ENCODE data around the gene GFOD2.
A peak's percentile ranks its signal among the peaks of the same experiment; 100 is the strongest.
"Not testable (repeated sequence)": the region's sequence is repeated elsewhere in the genome, so short reads cannot be mapped to it uniquely, and the experiment has no call there.

Gene GFOD2

DNA sequence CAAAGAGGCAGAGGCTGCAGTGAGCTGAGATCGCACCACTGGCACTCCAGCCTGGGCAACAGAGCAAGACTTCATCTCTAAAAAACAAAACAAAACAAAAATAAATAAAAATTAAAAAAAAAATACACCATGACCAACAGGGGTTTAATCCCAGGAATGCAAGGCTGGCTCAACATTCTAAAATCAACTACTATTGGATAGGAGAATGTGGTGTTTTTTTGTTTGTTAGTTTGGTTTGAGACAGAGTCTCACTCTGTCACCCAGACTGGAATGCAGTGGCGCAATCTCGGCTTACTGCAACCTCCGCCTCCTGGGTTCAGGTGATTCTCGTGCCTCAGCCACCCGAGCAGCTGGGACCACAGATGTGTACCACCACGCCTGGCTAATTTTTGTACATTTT, 19.9 kb downstream of the GFOD2 start:
- DNase-seq, result no peak

DNA sequence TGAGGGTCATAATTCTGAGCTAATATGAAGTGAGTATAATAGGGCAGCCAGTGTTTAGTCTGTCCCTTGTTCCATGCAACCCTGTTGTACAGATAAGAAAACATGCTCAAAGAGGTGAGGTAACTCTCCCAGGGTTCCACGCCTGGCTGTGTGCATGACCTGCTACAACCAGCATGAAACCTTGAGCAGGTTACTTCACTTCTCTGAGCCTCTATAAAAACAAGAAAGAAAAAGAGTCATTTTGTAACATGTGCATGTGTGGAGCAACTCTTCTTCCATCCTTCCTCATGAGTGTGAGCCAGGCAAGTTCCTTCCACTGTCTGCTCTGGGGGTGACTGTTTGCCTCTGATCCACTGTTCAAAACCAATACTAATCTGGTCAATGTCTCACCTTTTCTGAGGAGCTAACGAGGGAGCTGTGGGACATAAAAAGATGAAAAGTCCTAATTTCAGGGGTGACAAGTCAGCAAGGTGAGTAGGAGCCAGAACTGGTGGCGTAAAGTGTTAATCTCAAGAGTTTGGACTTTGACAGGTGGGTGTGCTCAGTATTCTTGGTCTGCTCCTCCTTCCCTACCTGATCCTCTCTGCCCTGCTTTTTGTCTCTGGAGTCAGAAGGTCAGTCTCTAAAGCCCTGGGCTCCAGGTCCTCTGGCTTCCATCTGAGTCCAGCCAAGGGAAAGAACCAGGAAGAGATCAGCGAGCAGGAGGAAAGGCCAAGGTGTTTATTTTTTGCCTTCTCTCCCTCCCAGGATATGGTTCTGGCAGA, 21.5 kb downstream of the GFOD2 start:
- DNase-seq, result no peak

DNA sequence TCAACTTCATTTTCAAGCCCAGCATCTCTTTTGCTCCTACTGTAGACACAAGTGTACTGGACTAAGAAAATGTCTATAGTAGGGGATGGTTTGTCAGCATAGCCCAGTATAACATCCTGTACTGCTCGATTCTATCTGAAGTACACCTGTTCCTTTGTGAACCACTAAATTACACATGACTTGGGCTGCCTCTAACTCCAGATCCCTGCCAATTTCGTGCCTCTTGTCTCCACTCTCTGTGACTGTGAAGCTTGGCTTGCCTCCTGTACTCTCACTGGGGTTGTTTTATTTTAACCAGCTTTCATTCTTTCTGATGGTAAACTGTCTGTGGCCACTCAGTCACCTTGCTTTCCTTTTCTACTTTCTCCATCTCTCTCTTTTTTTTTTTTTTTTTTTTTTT, 24.5 kb downstream of the GFOD2 start:
- DNase-seq, result no peak

DNA sequence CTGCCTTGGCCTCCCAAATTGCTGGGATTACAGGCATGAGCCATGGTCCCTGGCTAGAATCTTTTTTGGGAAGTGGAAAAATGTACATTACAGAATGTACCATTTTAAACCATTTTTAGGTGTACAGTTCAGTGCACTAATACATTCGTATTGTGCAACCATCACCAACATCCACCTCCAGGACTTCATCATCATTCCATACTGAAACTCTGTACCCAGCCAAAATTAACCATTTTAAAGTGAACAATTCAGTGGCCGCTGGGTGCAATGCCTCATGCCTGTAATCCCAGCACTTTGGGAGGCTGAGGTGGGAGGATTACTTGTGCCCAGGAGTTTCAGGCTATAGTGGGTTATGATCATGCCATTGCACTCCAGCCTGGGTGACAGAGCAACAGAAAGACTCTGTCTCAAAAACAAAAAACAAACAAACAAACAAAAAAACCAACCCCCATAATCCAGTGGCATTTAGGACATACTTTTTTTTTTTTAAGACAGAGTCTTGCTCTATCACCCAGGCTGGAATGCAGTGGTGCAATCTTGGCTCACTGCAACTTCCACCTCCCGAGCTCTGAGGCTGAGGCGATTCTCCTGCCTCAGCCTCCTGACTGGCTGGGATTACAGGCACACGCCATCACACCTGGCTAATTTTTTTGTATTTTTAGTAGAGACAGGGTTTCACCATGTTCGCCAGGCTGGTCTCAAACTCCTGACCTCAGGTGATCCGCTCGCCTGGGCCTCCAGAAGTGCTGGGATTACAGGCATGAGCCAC, 25.4 kb downstream of the GFOD2 start:
- DNase-seq, result not testable (repeated sequence)

DNA sequence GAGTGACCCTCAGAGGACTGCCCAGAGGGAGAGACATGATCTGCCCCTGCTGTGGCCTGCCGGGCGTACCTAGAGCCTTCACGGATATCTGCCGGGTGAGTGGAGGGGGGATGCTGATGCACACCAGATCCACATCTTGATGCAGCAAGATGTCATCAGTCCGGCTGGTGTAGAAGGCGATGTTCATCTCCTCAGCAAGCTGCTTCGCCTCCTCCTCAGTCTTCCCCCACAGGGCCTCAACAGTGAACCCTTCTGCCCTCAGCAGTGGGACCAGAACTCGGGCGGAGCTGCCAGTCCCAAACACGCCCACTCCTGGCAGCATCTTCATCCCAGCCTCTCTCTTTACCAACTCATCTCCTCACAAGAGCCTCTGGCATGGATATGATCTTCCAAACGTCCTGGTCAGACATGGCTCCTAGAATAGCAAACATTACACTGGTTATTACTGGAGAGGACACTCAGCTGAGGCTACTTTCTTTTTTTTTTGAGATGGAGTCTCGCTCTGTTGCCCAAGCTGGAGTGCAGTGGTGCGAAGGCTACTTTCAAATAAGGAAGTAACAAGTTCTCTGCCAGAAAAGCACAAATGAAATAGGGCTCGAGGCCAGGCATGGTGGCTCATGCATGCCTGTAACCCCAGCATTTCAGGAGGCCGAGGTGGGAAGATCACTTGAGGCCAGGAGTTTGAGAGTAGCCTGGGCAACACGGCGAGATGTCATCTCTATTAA, 33.6 kb downstream of the GFOD2 start:
- no peak for DNase-seq

DNA sequence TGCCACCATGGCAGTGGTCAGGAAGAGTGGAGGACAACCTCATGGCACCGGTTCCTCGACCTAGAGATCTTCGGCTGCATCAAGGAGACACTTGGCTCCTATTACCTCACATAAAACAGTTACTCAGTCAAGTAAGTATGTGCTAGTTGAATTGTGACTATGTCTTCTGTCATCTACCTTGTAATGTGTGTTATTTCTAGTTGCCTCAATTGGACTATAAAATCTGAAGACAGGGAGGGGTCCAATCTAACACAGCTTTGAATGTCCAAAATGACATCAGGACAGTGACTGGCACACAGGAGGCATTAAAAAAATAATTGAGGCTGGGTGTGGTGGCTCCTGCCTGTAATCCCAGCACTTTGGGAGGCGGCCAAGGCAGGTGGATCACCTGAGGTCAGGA, 35.3 kb downstream of the GFOD2 start:
- no peak for DNase-seq

DNA sequence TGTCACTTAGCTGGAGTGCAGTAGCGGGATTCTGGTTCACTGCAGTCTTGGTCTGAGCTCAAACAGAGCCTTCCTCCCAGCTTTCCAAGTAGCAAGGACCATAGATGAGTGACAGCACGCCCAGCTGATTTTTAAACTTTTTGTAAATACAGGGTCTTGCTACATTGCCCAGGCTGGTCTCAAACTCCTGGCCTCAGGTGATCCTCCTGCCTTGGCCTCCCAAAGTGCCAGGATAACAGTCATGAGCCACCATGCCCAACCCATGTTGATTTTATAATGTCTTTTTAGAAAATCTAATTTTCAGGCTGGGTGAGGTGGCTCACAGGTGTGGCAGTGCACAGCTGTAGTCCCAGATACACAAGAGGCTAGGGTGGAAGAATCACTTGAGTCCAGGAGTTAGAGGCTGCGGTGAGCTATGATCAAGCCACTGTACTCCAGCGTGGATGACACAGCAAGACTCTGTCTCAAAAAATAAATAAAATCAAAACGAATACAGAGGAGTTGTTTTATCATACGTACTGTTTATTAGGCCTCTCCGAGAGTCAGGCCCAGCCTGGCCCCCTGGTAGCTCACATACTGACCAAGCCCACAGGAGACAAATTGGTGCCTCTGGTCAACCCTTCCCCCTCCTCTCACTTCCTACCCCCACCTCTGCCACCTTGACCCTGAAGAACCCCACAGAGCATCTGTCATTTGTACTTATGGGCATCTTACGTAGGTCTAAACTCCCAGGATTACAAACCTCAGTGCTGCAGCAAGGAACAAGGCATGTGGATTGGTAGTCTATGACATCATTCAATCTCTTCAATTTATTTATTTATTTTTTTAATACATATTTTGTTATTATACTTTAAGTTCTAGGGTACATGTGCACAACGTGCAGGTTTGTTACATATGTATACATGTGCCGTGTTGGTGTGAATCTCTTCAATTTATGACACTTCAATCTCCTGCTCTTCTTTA, 38.9 kb downstream of the GFOD2 start:
- DNase-seq, result no peak

DNA sequence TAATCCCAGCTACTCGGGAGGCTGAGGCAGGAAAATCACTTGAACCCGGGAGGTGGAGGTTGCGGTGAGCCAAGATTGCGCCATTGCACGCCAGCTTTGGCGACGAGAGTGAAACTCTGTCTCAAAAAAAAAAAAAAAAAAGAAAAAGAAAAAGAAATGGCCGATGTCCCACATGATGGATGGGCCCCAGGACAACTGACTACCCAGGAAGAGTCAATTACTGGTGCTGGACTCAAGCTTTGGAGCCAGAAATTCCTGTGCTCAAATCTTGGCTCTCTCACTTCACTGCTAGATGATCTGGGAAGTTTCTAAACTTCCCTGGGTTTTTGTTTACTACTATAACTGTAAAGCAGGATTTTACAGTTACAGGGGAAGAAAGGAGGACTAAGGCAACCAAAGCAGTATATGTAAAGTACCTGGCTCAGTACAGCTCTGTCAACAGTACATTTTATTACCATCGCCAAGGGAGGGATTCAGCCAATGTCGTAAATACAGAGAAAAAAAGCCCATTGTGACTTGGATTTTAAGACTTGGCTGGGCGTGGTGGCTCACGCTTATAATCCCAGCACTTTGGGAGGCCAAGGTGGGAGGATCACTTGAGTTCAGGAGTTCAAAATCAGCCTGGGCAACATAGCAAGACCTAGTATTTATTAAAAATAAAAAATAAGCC, 40.6 kb downstream of the GFOD2 start:
- no peak for DNase-seq

DNA sequence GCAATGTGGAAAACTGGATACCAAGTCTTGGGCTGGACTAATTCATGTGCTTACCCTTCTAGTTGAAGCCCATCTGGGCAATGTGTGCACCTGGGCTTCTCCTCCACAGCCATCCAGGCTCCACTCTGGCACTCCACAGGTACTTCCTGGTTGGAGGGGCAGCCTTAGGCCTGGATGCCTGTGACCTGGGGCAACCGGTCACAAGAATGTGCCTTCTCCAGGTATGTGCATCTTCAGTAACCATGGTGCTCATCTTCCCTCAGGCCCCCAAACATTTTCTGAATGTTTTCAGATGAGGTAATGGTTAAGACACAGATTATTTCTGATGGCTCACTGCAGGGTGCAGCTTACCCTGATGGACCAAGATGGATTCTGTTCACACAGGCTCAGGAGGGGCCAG, 41.4 kb downstream of the GFOD2 start:
- no peak for DNase-seq

DNA sequence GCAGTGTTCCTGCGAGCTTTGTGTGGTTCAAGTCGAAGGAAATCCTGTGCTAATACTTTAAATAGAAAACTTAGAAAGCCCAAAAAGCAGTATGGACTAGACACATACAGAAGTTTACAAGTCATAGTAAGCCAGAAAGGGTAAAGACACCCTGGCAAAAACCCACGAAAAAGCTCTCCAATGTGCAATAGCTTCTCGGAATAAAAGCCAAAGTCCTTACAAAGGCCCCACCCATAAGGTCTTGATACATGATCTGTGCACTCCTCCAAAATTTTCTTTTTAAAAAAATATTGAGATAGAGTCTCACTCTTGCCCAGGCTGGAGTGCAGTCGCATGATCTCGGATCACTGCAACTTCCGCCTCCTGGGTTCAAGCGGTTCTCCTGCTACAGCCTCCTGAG, 42.2 kb downstream of the GFOD2 start:
- DNase-seq, result no peak

DNA sequence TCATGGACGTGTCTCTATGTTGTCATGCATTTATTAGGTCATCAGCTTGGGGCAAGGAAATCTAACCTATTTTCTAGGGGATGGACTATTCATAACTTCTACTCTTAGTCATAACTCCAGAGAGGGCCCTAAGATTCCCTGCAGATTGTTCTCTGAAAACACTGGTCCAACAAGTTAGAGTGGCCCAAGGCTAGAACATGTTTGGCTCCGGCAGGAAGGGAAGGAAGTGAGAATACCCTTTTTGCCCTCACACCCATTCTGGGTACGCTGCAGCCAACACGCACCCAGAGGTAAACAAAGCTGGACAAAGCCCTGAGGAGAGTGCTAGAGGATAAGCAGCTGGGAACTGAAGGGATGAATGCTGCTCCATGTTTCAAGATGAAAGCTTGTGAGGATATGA, 42.6 kb downstream of the GFOD2 start:
- no peak for DNase-seq

DNA sequence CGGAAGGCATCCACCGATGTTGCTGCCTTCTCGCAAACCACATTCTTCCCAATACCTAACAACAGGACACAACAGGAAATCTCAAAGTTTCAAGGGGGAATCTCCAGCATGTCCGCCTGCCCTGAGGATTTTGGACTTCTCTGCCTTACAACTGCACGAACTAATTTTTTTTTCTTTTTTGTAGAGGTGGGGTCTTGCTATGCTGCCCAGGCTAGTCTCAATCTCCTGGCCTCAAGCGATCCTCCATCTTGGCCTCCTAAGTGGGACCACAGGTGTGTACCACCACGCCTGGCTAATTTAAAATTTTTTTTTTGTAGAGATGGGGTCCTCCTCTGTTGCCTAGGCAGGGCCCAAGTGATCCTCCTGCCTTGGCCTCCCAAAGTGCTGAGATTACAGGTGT, 43.1 kb downstream of the GFOD2 start:
- DNase-seq, result no peak

DNA sequence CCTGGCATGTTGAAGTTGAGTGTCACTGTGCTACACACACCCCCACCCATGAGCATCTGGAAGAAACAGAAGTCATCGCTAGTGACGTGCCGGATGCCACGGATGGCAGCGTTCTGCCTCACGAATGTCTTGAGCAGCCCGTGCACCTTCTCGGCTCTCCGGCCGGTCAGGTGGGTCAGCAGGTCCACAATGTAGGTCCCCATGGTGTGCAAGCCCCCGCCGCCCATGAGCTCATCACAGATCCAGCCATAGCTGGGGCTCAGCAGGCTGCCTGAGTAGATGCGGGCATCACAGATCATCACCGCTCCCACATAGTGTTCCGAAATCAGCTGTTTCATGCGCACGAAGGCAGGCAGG, 43.6 kb downstream of the GFOD2 start:
- no peak for DNase-seq

DNA sequence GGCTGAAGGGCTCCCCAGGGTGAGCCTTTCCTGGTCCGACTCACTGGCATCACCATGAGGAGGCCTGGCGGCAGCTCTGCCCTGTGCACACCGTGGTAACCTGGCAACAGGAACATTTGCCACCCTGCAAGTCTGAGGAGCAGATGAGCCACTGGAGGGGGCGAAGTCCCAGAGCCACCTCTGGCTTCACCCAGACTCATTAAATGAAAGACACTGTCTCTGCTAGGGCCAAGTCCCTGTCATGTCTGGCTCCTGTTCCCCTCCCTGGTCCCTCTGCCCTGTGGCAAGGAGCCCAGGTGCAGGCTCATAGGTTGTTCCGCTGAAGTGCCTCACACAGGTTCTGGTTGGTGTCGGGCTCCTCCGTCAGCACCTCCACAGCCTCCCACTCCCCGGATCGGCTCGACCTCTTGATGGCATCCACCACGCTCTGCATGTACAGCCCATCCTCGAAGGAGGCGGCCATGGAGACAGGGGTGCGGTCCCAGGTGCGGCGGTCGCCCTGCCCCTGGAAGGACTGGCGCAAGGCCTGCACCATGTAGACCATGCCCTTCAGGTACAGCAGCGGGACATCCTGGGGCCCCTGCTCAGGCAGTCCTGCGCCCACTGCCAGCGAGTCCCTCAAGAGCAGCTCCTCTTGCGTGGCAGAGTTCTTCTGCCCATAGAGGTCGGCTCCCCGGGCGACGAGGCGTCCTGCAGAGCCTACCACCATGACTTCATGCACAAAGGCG, 44.1 kb downstream of the GFOD2 start:
- DNase-seq, result no peak

DNA sequence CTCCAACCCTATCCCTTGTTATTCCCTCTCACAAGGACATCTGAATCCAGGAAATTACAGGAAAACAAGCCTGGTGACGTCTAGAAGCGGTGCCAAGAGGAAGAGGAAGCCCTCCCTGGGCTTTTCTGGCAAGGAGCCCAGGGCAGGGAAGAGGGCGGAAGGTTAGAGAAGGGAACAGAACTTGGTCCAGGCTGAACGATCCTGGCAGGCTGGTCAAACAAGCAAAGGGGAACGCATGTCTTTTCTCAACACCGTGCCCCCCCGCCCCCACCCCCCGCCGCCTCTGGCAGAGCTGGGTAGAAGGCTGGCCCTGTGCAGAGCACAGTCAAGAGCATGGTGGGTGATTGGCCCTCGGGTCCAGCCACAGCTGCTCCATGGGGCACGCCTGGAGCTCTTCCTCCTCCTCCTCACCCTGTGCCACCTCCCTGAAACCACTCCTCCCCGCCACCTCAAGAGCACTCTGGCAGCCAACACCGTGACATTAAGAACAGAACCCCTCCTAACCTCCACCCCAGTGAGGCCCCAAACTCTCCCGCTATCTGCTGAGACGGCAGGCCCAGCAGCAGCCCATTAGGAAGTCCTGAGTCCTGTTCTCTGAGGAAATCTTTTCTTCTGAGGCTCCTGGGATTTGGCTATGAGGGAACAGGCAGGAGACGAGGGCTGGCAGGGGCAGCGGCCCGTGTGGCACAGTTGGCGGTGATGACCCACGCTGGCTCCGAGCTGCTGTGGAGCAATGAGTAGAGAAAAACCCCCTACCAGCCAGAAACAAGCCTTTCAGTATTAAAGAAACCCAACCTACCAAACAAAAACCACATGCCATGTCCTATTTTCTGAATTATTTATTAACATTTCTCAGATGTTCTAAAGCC, 45.2 kb downstream of the GFOD2 start:
- peak; percentile 85 for DNase-seq

DNA sequence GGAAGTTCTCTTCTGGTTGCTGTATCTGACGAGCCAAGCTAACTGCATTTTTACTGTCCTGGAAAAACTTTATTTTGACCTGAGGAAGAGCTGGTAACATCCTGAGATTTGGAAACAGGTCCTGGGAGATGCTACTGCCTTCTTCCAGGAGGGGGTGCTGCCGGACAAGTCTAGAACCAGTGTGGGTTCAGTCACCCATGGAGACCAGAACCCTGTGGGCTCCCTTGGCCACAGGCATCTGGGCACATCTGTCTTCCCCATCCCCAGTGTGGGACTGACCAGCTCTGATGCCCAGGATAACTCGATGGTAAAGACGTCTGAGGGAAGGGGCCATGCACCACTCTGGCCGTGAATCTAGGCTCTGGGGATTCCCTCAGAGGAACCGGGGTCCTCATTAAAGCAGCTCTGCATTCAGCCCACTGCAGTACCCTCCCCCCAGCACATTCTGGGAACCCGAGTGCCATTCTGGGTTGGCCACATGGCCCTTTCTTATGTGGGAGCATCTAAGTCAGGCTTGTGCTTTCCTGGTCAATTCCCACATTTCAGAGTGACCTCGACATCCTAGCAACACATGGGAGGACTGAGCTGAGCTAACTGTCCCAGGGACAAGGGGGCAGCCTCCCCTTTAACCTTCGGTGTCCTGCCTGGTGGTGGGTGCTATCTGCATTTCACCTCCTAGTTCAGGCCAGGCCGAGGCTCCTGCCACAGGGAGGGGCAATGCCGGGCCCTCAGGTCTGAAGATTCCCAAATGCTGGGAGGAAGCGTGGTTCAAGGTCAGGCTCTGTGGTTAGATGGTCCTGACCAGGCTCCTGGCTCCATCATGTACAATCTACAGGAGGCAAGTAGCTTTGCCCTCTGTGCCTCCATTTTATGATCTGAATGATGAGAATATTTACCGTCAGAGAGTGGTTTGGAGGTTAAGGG, 46.1 kb downstream of the GFOD2 start:
- DNase-seq, result peak; percentile 84

DNA sequence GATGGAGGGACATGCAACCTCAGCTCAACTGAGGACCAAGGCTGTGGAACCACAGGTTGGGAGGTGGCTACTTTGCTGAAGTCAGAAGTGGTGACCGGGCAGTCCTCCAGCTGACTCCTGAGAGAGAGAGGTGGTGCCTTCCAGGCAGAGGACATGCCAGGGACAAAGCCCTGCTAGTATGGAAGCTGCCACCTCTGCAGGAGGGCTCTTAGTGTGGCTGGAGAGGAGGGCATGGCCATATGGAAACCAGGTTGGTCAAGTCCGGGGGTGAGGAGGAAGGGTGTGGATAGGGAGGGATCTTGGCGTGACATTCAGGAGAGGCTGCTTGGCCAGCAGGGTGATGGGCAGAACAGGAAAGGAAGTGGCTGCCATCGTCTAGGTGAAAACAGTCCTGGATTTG, 46.8 kb downstream of the GFOD2 start:
- DNase-seq, result no peak

DNA sequence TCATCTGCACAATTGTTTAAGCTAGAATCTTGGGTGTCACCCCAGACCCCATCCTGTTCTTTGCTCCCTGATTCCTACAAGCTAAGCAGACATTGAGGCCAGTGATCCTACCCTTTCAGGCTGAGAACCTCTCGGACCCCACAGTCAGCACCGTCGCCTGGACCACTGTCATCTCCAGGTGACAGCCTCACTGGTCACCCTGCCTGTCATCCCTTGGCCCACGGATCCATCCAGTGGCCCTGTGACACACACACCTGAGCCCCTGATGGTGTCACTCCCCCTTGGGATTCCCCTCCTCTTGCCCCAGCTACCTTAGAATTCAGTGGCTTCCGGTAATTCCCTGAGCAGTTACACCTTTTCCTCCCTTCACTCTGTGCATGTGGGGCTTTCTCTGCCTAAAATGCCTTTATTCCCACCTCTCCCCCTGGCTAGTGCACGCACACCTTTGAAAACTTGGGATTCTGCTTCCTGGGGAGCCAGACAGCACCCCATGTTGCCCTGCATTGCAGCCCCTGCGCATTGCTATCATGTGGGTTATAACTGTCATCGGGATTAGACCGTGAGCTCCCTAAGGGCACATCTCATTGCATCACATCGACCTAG, 49.5 kb downstream of the GFOD2 start:
- DNase-seq, result no peak
